ENCODE results near the gene CFAP77. TPM values are rescaled to one million over a fixed set of nuclear protein-coding genes. Genes with fewer than 3 reads are reported as not detected.

CFAP77 gene
- total RNA-seq, 1 donor from 2014 or later = not detected

DNA sequence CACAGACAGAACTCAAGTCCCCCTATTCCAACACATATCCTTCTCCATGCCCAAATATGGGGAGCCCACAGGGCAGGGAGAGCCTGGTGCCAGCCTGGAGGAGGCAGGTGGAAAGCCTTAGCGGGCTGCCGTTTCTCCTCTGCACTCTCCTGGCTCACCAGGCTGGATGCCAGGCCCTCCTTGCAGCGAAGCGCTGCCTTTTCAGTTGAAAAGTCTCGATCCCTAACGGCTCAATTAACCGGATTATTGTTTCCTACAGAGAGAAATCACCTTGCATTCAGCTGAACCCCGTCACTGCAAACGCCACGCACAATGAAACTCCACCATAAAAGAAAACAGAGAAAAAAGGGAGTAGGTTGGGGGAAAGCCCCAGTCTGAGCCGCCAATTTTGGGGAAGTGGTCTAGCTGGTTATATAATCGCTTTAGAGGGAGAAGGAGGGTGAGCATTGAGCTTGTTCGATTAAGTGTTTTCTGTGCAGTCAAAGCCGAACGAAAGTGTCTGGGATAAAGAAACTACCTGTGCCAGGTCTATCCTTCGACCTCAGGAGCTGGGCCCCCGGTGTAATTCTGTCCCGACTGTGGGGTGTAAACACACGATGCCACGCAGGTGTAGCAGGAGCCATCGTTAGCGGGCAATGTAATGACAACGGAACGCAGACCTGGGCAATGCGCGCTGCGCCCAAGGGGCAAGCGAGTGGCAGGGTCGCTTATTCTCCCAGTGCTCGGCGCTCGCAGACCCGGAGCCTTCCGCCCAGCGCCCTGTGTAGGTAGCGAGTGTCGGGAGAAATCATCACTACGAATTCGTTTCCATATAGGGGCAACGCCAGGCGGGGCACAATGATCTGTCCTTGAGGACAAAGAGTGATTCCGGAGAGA is 176.2 kb downstream of the CFAP77 start:
- H3K9ac ChIP-seq (ENCODE audit: low read depth in 1 of 3, low read length in 3 of 3) = no peak overlapping the region
- no peaks in the 10 kb centered on the region for H3K36me3 ChIP-seq (ENCODE audit: control insufficient read depth in 3 of 3, insufficient read depth in 3 of 3, low read length in 3 of 3)
- H3K27ac ChIP-seq (ENCODE audit: low read depth, low read length) = no peak overlapping the region
- no peak overlapping the region for H3K4me3 ChIP-seq (ENCODE audit: low read length in 3 of 3)
- peaks cover 67 to 84% (median 81%) of the 10 kb centered on the region in 3 donors for H3K27me3 ChIP-seq (ENCODE audit: control insufficient read depth in 3 of 3, insufficient read depth in 3 of 3, low read length in 3 of 3)
- H3K9me3 ChIP-seq (ENCODE audit: control insufficient read depth in 3 of 3, low read length in 3 of 3) = no peaks in the 10 kb centered on the region
- H3K4me1 ChIP-seq (ENCODE audit: control insufficient read depth in 3 of 3, insufficient read depth in 3 of 3, low read length in 3 of 3) = peaks cover 0 to 2% (median under 1%) of the 10 kb centered on the region in 3 donors

DNA sequence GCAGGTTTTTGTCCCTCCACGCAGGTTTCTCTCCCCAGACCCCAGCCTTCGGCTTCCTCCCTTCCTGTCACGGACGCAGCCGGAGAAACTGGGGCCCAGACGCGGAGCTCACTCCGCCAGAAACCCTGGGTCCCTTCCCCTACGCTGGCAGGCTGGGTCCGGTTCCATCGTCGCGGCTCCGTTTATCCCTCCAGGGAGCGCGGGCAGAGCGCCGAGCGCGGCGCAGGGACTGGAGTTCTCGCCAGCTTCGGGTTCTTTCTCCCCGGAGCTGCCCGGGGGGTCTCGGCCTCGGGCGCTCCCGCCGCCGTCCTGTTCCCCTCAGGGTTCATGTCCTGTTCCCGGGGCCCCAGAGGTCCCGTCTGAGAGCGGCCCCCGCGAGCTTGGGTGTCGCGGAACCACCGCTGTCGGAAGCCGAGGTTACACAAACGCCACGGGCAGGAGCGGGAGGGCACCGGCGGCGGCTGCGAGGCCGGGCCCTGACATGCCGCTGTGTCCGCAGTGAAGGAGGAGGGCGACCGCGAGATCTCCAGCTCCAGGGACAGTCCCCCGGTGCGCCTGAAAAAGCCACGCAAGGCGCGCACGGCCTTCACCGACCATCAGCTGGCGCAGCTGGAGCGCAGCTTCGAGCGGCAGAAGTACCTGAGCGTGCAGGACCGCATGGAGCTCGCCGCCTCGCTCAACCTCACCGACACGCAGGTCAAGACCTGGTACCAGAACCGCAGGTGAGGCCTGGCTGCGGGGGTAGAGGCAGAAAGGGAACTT is 177.0 kb downstream of the CFAP77 start:
- H3K4me3 ChIP-seq (ENCODE audit: low read length in 3 of 3) = no peak overlapping the region

GRCh38 chr9:132587592-132587955 is 177.6 kb downstream of the CFAP77 start:
- Histone ChIP-seq H3K27me3 (ENCODE audit: control insufficient read depth in 3 of 3, insufficient read depth in 3 of 3, low read length in 3 of 3) (peaks cover 79 to 95% (median 89%) of the 10 kb centered on the region in 3 donors), H3K36me3 (ENCODE audit: control insufficient read depth in 3 of 3, insufficient read depth in 3 of 3, low read length in 3 of 3) (no peaks in the 10 kb centered on the region), H3K4me3 (ENCODE audit: low read length in 3 of 3) (no peak overlapping the region), H3K9ac (ENCODE audit: low read depth in 1 of 3, low read length in 3 of 3) (no peak overlapping the region), H3K4me1 (ENCODE audit: control insufficient read depth in 3 of 3, insufficient read depth in 3 of 3, low read length in 3 of 3) (peaks cover 0 to 2% (median 0%) of the 10 kb centered on the region in 3 donors), H3K9me3 (ENCODE audit: control insufficient read depth in 3 of 3, low read length in 3 of 3) (no peaks in the 10 kb centered on the region), H3K27ac (ENCODE audit: low read depth, low read length) (no peak overlapping the region)

More for the DNA sequence above, 177.0 kb downstream of the CFAP77 start:
- Histone ChIP-seq H3K9ac (ENCODE audit: low read depth in 1 of 3, low read length in 3 of 3) (no peak overlapping the region), H3K27me3 (ENCODE audit: control insufficient read depth in 3 of 3, insufficient read depth in 3 of 3, low read length in 3 of 3) (peaks cover 74 to 90% (median 83%) of the 10 kb centered on the region in 3 donors), H3K27ac (ENCODE audit: low read depth, low read length) (no peak overlapping the region), H3K9me3 (ENCODE audit: control insufficient read depth in 3 of 3, low read length in 3 of 3) (no peaks in the 10 kb centered on the region), H3K36me3 (ENCODE audit: control insufficient read depth in 3 of 3, insufficient read depth in 3 of 3, low read length in 3 of 3) (no peaks in the 10 kb centered on the region), H3K4me1 (ENCODE audit: control insufficient read depth in 3 of 3, insufficient read depth in 3 of 3, low read length in 3 of 3) (peaks cover 0 to 2% (median 0%) of the 10 kb centered on the region in 3 donors)

- H3K27ac ChIP-seq (ENCODE audit: low read depth, low read length) = no peak overlapping the region
- H3K27me3 ChIP-seq (ENCODE audit: control insufficient read depth in 3 of 3, insufficient read depth in 3 of 3, low read length in 3 of 3) = peaks cover 80 to 94% (median 85%) of the 10 kb centered on the region in 3 donors
- H3K4me1 ChIP-seq (ENCODE audit: control insufficient read depth in 3 of 3, insufficient read depth in 3 of 3, low read length in 3 of 3) = peaks cover 0 to 2% (median 0%) of the 10 kb centered on the region in 3 donors
- no peaks in the 10 kb centered on the region for H3K9me3 ChIP-seq (ENCODE audit: control insufficient read depth in 3 of 3, low read length in 3 of 3)
- no peak overlapping the region for H3K4me3 ChIP-seq (ENCODE audit: low read length in 3 of 3)
- no peak overlapping the region for H3K9ac ChIP-seq (ENCODE audit: low read depth in 1 of 3, low read length in 3 of 3)
- H3K36me3 ChIP-seq (ENCODE audit: control insufficient read depth in 3 of 3, insufficient read depth in 3 of 3, low read length in 3 of 3) = no peaks in the 10 kb centered on the region
Observed at GRCh38 chr9:132588098-132588497, 178.1 kb downstream of the CFAP77 start.

- H3K36me3 ChIP-seq (ENCODE audit: control insufficient read depth in 3 of 3, insufficient read depth in 3 of 3, low read length in 3 of 3) = peaks cover 0 to 3% (median 0%) of the 10 kb centered on the region in 3 donors
- H3K4me1 ChIP-seq (ENCODE audit: control insufficient read depth in 3 of 3, insufficient read depth in 3 of 3, low read length in 3 of 3) = peaks cover 0 to 2% (median 0%) of the 10 kb centered on the region in 3 donors
- H3K9ac ChIP-seq (ENCODE audit: low read depth in 1 of 3, low read length in 3 of 3) = no peak overlapping the region
- no peak overlapping the region for H3K4me3 ChIP-seq (ENCODE audit: low read length in 3 of 3)
- peaks cover 75 to 90% (median 85%) of the 10 kb centered on the region in 3 donors for H3K27me3 ChIP-seq (ENCODE audit: control insufficient read depth in 3 of 3, insufficient read depth in 3 of 3, low read length in 3 of 3)
- H3K9me3 ChIP-seq (ENCODE audit: control insufficient read depth in 3 of 3, low read length in 3 of 3) = no peaks in the 10 kb centered on the region
- H3K27ac ChIP-seq (ENCODE audit: low read depth, low read length) = no peak overlapping the region
Observed at GRCh38 chr9:132588501-132589147, 178.6 kb downstream of the CFAP77 start.

DNA sequence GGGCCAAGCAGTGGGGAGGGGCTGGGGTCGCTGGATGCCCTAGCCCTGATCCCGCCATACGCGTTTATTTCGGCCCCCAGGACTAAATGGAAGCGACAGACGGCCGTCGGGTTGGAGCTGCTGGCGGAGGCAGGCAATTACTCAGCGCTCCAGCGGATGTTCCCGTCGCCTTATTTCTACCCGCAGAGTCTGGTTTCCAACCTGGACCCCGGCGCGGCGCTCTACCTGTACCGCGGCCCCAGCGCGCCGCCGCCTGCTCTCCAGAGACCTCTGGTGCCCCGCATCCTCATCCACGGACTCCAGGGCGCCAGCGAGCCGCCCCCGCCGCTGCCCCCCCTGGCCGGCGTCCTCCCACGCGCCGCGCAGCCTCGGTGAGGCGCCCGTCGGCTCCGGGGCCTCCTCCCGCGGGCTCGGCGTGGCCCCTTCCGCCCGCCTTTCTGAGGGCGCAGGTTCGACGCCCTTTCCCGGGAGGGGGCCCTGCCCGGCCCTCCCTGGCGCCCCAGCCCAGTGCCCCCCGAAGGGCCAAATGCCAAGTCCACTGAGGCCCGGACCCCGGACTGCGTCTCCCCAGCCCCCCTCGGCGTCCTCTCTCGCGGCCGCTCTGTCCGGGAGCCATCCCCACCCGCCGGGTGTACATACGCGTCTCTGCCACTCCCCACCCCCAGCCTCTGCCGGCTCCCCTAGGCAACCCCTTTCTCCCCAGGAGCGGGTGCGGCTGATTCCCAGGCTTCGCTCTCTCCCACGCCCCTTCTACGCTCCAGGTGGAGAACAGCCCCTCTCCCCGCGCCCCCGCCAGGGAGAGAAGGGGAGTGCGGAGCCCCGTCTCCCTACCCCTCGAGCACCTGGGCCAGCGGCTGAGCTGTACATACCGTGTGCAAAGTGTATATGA is 179.4 kb downstream of the CFAP77 start:
- peaks cover 0 to 2% (median 0%) of the 10 kb centered on the region in 3 donors for H3K4me1 ChIP-seq (ENCODE audit: control insufficient read depth in 3 of 3, insufficient read depth in 3 of 3, low read length in 3 of 3)
- no peak overlapping the region for H3K4me3 ChIP-seq (ENCODE audit: low read length in 3 of 3)
- no peak overlapping the region for H3K27ac ChIP-seq (ENCODE audit: low read depth, low read length)
- H3K9me3 ChIP-seq (ENCODE audit: control insufficient read depth in 3 of 3, low read length in 3 of 3) = no peaks in the 10 kb centered on the region
- H3K36me3 ChIP-seq (ENCODE audit: control insufficient read depth in 3 of 3, insufficient read depth in 3 of 3, low read length in 3 of 3) = peaks cover 0 to 5% (median 5%) of the 10 kb centered on the region in 3 donors
- no peak overlapping the region for H3K9ac ChIP-seq (ENCODE audit: low read depth in 1 of 3, low read length in 3 of 3)
- H3K27me3 ChIP-seq (ENCODE audit: control insufficient read depth in 3 of 3, insufficient read depth in 3 of 3, low read length in 3 of 3) = peaks cover 68 to 85% (median 80%) of the 10 kb centered on the region in 3 donors

- H3K27me3 ChIP-seq (ENCODE audit: control insufficient read depth in 3 of 3, insufficient read depth in 3 of 3, low read length in 3 of 3) = peaks cover 62 to 79% (median 76%) of the 10 kb centered on the region in 3 donors
- H3K4me1 ChIP-seq (ENCODE audit: control insufficient read depth in 3 of 3, insufficient read depth in 3 of 3, low read length in 3 of 3) = peaks cover 0 to 2% (median 0%) of the 10 kb centered on the region in 3 donors
- H3K27ac ChIP-seq (ENCODE audit: low read depth, low read length) = no peak overlapping the region
- H3K9me3 ChIP-seq (ENCODE audit: control insufficient read depth in 3 of 3, low read length in 3 of 3) = no peaks in the 10 kb centered on the region
- peaks cover 0 to 11% (median 11%) of the 10 kb centered on the region in 3 donors for H3K36me3 ChIP-seq (ENCODE audit: control insufficient read depth in 3 of 3, insufficient read depth in 3 of 3, low read length in 3 of 3)
- no peak overlapping the region for H3K9ac ChIP-seq (ENCODE audit: low read depth in 1 of 3, low read length in 3 of 3)
- H3K4me3 ChIP-seq (ENCODE audit: low read length in 3 of 3) = no peak overlapping the region
Observed at GRCh38 chr9:132590037-132590317, 180.0 kb downstream of the CFAP77 start.

DNA sequence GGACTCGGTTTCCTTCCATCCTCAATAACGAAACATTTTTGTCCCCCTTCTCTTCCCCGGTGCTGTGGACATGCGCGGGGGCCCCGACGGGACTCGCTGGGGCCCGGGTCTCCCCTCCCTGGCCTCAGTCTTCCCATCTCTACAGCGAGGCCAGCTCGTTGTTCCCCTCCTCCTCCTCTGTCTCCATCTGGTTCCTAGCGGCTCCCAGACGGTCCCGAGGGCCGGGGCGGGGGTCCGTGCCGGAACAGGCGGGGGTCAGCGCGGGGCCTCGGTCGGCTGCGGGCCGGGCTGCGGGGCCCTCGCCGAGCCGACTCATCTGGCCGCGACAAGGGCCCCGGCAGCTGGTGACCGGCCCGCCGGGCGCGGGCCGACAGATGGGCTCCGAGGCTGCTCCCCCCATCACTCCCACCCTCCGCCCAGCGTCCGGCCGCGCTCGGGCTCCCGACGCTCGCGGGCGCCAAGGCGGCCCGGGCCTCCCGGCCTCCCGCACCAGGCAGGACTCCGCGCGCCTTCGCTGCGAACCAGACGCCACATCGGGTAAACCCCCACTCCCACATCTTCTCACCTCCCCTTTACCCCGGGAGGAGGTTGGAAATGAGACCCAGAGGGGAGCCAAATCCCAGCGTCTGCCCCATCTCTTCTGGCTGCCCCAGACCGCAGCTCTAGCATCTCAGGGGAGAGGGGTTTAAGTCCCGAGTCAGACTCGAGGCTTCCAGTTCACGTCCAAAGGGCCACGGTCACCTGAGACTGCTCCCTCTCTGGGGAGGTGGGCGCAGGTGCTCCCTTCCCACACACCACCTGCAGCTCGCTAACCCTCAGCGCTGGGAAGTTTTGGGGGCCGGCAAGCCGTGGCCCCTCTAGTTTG is 180.5 kb downstream of the CFAP77 start:
- no peak overlapping the region for H3K9ac ChIP-seq (ENCODE audit: low read depth in 1 of 3, low read length in 3 of 3)

More for the DNA sequence above, 180.5 kb downstream of the CFAP77 start:
- H3K4me1 ChIP-seq (ENCODE audit: control insufficient read depth in 3 of 3, insufficient read depth in 3 of 3, low read length in 3 of 3) = peaks cover 0 to 2% (median 0%) of the 10 kb centered on the region in 3 donors
- H3K27me3 ChIP-seq (ENCODE audit: control insufficient read depth in 3 of 3, insufficient read depth in 3 of 3, low read length in 3 of 3) = peaks cover 57 to 73% (median 71%) of the 10 kb centered on the region in 3 donors
- H3K36me3 ChIP-seq (ENCODE audit: control insufficient read depth in 3 of 3, insufficient read depth in 3 of 3, low read length in 3 of 3) = peaks cover 0 to 14% (median 11%) of the 10 kb centered on the region in 3 donors
- no peak overlapping the region for H3K4me3 ChIP-seq (ENCODE audit: low read length in 3 of 3)
- no peaks in the 10 kb centered on the region for H3K9me3 ChIP-seq (ENCODE audit: control insufficient read depth in 3 of 3, low read length in 3 of 3)
- H3K27ac ChIP-seq (ENCODE audit: low read depth, low read length) = no peak overlapping the region

Data from skeletal muscle tissue (tissue), 4 donors.